AG09309 (cell line): ENCODE measurements around the gene GNG7.
A peak's percentile ranks its signal among the peaks of the same experiment; 100 is the strongest.

ENCODE experiments used
- DNase-seq: peaks from one replicate; pipeline ENCODE4 v3.0.0-alpha.2; 2010; ENCODE audit warnings: low read depth
- H3K4me3 ChIP-seq: 2 replicates; pipeline ENCODE4 v1.5.1; 2011; ENCODE audit warnings: mild to moderate bottlenecking, low read depth, low read length, moderate library complexity; ENCODE audit not compliant: control insufficient read depth
- TF ChIP-seq, protein P1 (sequence below): IDR thresholded peaks from 2 replicates; pipeline ENCODE4 v1.5.1; 2011; ENCODE audit warnings: mild to moderate bottlenecking, low read depth, low read length, inconsistent platforms; ENCODE audit not compliant: insufficient read depth, control insufficient read depth; ENCODE audit errors: missing control alignments

The GNG7 gene

DNA sequence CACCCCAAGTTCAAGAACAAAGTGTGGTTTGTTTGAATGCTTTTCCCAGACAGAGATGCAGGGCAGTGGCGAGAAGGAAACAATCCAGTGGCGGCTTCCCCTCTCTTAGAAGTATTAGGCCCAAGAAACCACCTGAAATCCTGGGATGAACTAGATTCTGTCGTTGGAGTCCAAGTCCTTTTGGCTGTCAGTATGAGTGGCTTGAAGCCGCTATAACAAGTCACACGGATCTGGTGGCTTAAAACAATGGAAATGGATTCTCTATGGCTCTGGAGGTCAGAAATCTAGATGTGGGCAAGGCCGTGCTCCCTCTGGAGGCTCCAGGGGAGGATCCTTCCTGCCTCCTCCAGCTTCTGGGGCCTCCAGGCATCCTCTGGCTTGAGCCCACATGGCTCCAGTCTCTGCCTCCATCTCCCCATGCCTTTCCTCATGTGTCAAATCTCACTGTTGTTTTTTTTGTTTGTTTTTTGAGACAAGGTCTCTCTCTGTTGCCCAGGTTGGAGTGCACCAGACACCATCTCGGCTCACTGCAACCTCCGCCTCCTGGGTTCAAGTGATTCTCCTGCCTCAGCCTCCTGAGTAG is 97.7 kb downstream of the GNG7 start:
- no peak for DNase-seq
- TF ChIP-seq, protein P1, sequence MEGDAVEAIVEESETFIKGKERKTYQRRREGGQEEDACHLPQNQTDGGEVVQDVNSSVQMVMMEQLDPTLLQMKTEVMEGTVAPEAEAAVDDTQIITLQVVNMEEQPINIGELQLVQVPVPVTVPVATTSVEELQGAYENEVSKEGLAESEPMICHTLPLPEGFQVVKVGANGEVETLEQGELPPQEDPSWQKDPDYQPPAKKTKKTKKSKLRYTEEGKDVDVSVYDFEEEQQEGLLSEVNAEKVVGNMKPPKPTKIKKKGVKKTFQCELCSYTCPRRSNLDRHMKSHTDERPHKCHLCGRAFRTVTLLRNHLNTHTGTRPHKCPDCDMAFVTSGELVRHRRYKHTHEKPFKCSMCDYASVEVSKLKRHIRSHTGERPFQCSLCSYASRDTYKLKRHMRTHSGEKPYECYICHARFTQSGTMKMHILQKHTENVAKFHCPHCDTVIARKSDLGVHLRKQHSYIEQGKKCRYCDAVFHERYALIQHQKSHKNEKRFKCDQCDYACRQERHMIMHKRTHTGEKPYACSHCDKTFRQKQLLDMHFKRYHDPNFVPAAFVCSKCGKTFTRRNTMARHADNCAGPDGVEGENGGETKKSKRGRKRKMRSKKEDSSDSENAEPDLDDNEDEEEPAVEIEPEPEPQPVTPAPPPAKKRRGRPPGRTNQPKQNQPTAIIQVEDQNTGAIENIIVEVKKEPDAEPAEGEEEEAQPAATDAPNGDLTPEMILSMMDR = no peak

DNA sequence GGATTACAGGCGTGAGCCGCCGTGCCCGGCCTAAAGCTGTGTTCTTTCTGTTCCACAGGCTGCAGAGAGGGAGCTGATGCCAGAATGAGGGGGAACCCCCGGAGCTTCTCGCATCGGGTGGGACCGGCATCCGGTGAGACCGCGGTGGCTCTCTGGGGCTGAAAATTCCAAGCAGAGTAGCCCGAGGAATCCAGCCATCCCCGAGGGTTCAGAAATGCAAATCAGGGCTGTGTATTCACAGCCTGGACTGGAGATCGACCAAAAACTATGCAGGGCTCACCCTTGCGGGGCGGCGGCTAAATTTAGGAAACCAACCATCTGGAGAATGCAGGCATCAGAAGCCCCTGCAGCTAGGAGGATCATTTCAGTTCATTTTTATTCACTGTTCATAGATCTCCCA is 99.2 kb downstream of the GNG7 start:
- TF ChIP-seq, protein P1 = no peak
- DNase-seq = no peak
- peak overlapping the region; percentile 4 for H3K4me3 ChIP-seq

More for the DNA sequence above, 97.7 kb downstream of the GNG7 start:
- H3K4me3 ChIP-seq = no peak overlapping the region

DNA sequence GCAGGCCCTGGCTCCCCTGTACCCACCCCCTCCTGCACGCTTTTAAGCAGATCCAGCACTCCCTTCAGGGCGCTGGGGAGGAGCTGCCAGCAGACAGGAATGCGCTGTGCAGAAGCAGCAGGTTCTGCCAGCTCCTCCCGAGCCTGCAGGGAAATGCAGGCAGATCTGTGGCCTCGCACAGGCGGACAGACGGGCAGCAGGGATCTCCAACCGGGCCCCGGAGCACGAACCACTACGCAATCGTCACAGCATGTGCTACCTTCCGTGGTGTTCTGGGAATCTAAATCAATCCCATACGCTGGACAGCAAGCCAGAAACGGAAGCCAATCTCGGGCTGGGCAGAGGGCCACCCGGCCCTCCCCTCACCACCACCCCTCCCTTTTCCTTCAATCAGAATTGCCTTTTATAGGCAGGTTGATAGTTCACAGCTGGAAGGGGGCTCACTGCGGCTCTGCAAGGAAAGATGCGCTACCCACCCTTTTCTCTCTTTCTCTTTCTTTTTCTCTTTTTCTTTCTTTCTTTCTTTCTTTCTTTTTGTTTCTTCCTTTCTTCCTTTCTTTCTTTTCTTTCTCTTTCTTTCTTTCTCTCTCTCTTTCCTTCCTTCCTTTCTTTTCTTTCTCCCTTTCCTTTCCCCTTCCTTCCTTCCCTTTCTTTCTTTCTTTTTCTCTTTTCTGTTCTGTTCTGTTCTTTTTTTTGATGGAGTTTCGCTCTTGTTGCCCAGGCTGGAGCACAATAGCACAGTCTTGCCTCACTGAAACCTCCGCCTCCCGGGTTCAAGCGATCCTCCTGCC is 99.9 kb downstream of the GNG7 start:
- DNase-seq = peak; percentile 93
- TF ChIP-seq, protein P1 = no peak
- peak overlapping the region; percentile 12 for H3K4me3 ChIP-seq

DNA sequence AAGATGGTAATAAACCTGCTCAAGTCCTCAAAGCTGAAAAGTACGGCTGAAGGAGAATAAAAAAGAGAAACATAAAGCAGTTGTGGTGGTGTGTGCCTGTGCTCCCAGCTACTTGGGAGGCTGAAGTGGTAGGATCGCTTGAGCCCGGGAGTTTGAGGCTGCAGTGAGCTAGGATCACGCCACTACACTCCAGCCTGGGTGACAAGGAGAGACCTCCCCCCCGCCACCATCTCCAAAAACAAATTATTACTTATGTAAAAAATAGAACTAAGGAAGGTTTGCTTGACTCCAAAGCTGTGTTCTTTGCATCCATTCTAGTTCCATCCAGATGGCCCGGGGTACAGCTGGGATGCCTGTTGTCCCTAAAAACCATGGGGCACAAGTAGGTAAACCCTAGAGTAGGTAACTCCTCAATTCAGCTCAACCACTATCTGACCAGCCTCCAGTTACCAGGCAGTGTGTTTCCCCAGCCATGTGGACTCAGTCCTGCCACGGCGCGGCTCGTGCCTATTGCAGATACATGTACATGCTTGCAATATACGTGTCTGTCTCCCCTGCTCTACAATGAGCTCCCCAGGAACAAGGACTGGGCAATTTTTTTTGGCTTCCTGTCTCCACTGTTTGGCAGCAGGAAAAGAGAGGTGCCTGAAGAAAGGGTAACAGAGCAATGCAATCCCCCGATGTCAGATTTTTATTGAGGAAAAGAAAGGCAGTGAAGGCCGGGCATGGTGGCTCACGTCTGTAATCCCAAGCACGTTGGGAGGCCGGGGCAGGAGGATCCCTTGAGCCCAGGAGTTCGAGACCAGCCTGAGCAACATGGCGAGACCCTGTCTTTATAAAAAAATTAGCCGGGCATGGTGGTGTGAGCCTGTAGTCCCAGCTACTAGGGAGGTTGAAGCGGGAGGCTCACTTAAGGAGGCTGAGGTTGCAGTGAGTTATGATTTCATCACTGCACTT is 101.3 kb downstream of the GNG7 start:
- DNase-seq = no peak
- TF ChIP-seq, protein P1 = no peak
- H3K4me3 ChIP-seq = no peak overlapping the region

DNA sequence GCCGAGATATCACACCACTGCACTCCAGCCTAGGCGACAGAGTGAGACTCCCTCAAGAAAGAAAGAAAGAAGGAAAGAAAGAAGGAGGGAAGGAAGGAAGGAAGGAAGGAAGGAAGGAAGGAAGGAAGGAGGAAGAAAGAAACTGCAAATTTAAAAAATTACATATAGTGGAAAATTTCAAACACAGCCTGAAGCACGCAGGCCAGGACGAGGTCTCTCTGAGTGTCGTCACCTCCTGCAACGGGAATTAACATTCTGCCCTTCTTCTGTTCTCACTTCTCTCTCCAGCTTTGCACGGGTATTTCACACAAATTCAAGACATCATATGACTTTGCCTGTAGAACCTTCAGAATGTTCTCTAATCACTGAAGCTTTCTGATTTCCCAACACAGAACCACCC is 108.2 kb downstream of the GNG7 start:
- no peak overlapping the region for H3K4me3 ChIP-seq
- DNase-seq = no peak
- TF ChIP-seq, protein P1 = no peak

DNA sequence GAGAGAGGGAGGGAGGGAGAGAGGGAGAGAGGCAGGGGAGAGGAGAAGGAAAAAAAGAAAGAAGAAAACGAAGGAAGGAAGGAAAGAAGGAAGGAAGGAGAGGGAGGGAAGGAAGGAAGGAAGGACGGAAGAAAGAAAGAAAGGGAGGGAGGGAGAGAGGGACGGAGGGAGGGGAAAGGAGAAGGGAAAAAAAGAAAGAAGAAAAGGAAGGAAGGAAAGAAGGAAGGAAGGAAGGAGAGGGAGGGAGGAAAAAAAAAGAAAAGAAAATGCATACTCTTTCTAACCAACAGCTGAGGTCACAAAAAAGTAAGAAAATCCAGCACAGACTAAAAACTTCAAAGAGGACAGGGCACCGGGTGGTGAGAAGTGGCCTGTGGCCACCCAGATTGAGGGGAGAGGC is 109.7 kb downstream of the GNG7 start:
- no peak for DNase-seq
- no peak overlapping the region for H3K4me3 ChIP-seq
- TF ChIP-seq, protein P1 = no peak
